Activated CD8-positive, alpha-beta T cell treated with anti-CD3 and anti-CD28 coated beads, Interleukin-2, amount 10 ng/mL, durations not matched to agents 7 days and 5 days (primary cell): ENCODE data around the gene DHRS2. TPM values are rescaled to one million over a fixed set of nuclear protein-coding genes. Genes with fewer than 3 reads are reported as not detected.
"Not testable (repeated sequence)": the region's sequence is repeated elsewhere in the genome, so short reads cannot be mapped to it uniquely, and the experiment has no call there.

Source experiments
- ATAC-seq: fragments of 150-1000 bp; cut with Tn5 transposase; one replicate; pipeline ENCODE4 v1.10.0; 2021; ENCODE audit warnings: moderate library complexity
- CTCF ChIA-PET: fragments of 350-600 bp; sonication (Branson Sonifier 250); formaldehyde crosslinking; loops from one replicate; lab custom pipeline; 2021; ENCODE audit warnings: antibody characterized with exemption; lab: Charles Lee
- POLR2A ChIA-PET: fragments of 350-600 bp; sonication (Branson Sonifier 250); formaldehyde crosslinking; loops from one replicate; lab custom pipeline; 2021; ENCODE audit warnings: antibody characterized with exemption; lab: Charles Lee
- DNase-seq: peaks from one replicate; pipeline ENCODE4 v3.0.0-alpha.2; 2020
- H3K27ac Mint-ChIP-seq: one replicate; pipeline ENCODE4 v1.8.0; 2021; ENCODE audit warnings: mild to moderate bottlenecking, mixed read lengths
- H3K27me3 Mint-ChIP-seq: one replicate; pipeline ENCODE4 v1.8.0; 2021; ENCODE audit warnings: low read depth, mixed read lengths
- H3K36me3 Mint-ChIP-seq: one replicate; pipeline ENCODE4 v1.8.0; 2021; ENCODE audit warnings: low read depth, mixed read lengths
- H3K4me1 Mint-ChIP-seq: one replicate; pipeline ENCODE4 v1.8.0; 2021; ENCODE audit warnings: low read depth, mixed read lengths
- H3K4me3 Mint-ChIP-seq: one replicate; pipeline ENCODE4 v1.8.0; 2021; ENCODE audit warnings: mild to moderate bottlenecking, mixed read lengths
- H3K9me3 Mint-ChIP-seq: one replicate; pipeline ENCODE4 v1.8.0; 2022; ENCODE audit warnings: mixed read lengths; ENCODE audit not compliant: insufficient read depth
- total RNA-seq, 2 experiments: library from RNA; stranded (reverse); gene quantifications; one replicate each; pipeline ENCODE4 v1.2.3, GENCODE V29; 2021

DHRS2 gene
- total RNA-seq, 2 experiments from 2014 or later = 0.24 to 0.44 TPM

DNA sequence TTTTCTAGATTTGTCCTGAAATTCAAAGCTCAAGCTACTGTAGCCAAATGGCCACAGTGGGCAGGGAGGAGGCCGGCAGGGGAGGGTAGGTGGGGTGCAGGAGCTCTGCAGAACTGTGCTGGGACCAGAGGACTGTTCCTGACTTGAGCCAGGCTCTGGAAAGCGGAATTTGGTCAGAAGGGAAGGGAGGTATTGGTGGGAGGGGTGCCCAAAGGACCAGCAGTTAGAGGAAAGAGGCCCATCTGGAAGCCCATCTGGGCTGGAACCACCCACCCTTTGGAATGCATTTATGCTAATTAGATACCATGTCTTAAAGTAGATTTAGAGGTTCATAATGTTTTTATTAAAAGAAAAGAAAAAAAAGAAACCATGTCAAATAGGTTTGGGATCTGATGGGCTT lies 33.1 kb upstream of the DHRS2 start:
- Mint-ChIP-seq H3K9me3 (no peaks in the 10 kb centered on the region), H3K4me1 (peaks cover 18% of the 10 kb centered on the region), H3K36me3 (no peaks in the 10 kb centered on the region), H3K27ac (no peak overlapping the region), H3K4me3 (no peak overlapping the region), H3K27me3 (no peaks in the 10 kb centered on the region)
- ChIA-PET POLR2A (no interaction called here), CTCF (interaction anchor here (1.3 kb wide), 1 partner anchor 10 kb away, joined by 3 read pairs; no protein-coding TSS in a partner anchor)
- DNase-seq (no peak), ATAC-seq (no peak)

DNA sequence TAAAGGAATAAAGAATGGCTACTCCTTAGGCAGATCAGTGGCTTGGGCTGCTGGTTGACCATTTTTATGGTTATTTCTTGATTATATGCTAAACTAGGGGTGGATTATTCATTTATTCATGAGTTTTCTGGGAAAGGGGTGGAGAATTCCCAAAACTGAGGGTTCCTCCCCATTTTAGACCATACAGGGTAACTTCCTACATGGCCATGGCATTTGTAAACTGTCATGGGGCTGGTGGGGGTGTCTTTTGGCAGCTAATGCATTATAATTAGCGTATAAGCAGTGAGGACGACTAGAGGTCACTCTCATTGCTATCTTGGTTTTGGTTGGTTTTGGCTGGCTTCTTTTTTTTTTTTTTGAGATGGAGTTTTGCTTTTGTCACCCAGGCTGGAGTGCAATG lies 32.0 kb upstream of the DHRS2 start:
- Mint-ChIP-seq H3K4me3 (no peak overlapping the region), H3K36me3 (peaks cover 5% of the 10 kb centered on the region), H3K9me3 (peaks cover 5% of the 10 kb centered on the region), H3K27me3 (no peaks in the 10 kb centered on the region), H3K27ac (no peak overlapping the region), H3K4me1 (peaks cover 23% of the 10 kb centered on the region)
- ChIA-PET CTCF (interaction anchor here (1.3 kb wide), 1 partner anchor 28 kb away, joined by 5 read pairs; no protein-coding TSS in a partner anchor), POLR2A (no interaction called here)
- DNase-seq (no peak), ATAC-seq (no peak)

DNA sequence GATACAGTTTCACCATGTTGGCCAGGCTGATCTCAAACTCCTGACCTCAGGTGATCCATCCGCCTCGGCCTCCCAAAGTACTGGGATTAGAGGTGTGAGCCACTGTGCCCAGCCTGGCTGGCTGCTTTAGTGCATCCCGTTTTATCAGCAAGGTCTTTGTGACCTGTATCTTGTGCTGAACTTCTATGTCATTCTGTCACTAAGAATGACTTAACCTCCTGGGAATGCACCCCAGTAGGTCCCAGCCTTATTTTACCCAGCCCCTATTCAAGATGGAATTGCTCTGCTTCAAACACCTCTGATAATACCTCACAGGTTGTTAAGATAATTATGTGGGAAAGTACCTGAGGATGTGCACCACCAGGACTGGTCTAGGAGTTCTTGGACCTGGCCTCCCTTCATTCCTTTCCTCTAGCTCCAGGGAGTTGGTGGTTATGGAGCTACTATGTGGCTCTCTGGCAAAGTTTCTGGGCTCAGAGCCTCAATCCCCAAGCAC lies 31.4 kb upstream of the DHRS2 start:
- no peak overlapping the region for H3K27ac Mint-ChIP-seq
- H3K4me3 Mint-ChIP-seq = no peak overlapping the region
- ATAC-seq (no peak), DNase-seq (no peak)
- peaks cover 9% of the 10 kb centered on the region for H3K36me3 Mint-ChIP-seq
- H3K27me3 Mint-ChIP-seq = no peaks in the 10 kb centered on the region
- peaks cover 7% of the 10 kb centered on the region for H3K9me3 Mint-ChIP-seq
- CTCF ChIA-PET = interaction anchor here (1.3 to 14.1 kb wide), 3 partner anchors 16 to 27 kb away, joined by 5 to 197 read pairs (median 23); no protein-coding TSS in a partner anchor
- peaks cover 29% of the 10 kb centered on the region for H3K4me1 Mint-ChIP-seq
- POLR2A ChIA-PET = no interaction called here

DNA sequence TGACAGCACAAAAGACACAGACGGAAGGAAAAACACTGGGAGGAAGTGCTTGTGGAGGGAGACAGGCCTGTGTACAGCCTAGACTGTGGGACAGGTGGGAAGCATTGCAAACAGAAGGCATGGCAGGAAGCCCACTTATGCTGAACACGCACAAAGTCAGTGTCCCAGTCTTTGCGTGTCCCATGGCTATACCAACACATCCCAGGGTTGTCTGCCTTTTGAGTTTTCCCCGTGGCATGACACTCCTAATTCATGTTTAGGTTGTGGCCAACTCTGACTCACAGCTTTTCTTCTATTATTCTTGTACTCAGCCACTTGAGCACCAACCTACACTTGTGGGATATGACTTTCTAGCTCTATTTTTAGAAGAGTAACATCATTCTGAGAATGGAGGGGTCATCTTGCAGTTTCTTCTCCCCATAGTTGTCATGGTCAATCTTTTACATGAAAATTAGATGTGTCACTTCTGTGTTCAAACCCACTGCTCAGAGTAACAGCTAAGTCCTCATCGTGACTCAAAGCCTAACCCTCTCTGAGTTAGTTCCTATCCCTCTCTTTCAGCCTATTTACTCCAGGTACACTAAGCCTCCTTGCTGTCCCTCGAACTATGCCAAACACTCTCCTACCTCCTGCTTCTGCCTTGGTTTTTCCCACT lies 30.1 kb upstream of the DHRS2 start:
- POLR2A ChIA-PET = no interaction called here

DNA sequence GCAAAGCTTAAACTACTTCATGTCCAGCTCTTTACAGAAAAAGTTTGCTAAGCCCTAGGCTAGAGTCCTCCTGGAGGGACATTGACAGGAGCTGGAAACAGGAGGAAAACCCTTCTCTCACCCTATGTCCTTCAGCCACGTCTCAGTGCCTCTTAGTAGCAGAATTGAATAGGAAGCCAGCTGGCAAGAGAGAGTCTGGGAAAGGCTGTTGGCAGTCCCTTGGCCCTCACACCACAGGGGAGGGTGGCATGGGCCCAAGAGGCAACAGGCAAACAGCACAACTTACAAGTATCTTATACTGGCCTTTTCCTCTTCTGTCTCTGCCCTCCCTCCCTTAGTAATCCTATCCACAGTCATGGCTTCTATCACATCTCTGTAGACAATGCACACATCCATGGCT lies 27.7 kb upstream of the DHRS2 start:
- CTCF ChIA-PET = interaction anchor here (1.2 to 14.1 kb wide), 4 partner anchors 11 to 24 kb away, joined by 3 to 197 read pairs (median 14); no protein-coding TSS in a partner anchor
- peaks cover 47% of the 10 kb centered on the region for H3K4me1 Mint-ChIP-seq
- no peak for DNase-seq

More for the DNA sequence above, 30.1 kb upstream of the DHRS2 start:
- no peaks in the 10 kb centered on the region for H3K27me3 Mint-ChIP-seq
- H3K27ac Mint-ChIP-seq = peak overlapping the region; percentile 13
- H3K36me3 Mint-ChIP-seq = peaks cover 14% of the 10 kb centered on the region
- ATAC-seq (no peak), DNase-seq (no peak)
- CTCF ChIA-PET = interaction anchor here (1.1 to 14.1 kb wide), 3 partner anchors 10 to 26 kb away, joined by 3 to 197 read pairs (median 23); no protein-coding TSS in a partner anchor
- H3K4me1 Mint-ChIP-seq = peaks cover 42% of the 10 kb centered on the region
- peaks cover 7% of the 10 kb centered on the region for H3K9me3 Mint-ChIP-seq
- H3K4me3 Mint-ChIP-seq = no peak overlapping the region

DNA sequence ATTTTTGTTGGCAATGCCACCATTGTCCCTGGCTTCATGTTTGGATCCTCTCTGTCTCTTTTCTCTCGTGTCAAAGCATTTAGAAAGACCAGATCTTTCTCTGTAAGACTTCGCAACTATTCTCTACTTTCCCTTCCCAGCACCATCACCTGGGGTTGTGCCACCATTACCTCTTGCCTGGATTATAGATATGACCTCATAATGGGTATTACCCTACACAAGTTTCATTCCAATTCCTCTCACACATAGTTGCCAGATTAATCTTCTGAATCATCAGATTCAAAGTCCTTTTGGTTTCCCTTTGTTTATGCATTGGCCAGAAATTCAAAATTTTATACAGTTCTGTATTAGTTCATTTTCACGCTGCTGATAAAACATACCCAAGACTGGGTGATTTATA lies 27.2 kb upstream of the DHRS2 start:
- peak overlapping the region; percentile 74 for H3K27ac Mint-ChIP-seq
- no peaks in the 10 kb centered on the region for H3K27me3 Mint-ChIP-seq
- DNase-seq (no peak), ATAC-seq (no peak)
- no peak overlapping the region for H3K4me3 Mint-ChIP-seq
- H3K9me3 Mint-ChIP-seq = peaks cover 7% of the 10 kb centered on the region
- H3K36me3 Mint-ChIP-seq = peaks cover 16% of the 10 kb centered on the region
- H3K4me1 Mint-ChIP-seq = peaks cover 47% of the 10 kb centered on the region
- ChIA-PET POLR2A (no interaction called here), CTCF (interaction anchor here (1.7 to 14.1 kb wide), 3 partner anchors 16 to 23 kb away, joined by 4 to 197 read pairs (median 23); no protein-coding TSS in a partner anchor)

More for the DNA sequence above, 27.7 kb upstream of the DHRS2 start:
- peaks cover 7% of the 10 kb centered on the region for H3K9me3 Mint-ChIP-seq
- no peak overlapping the region for H3K4me3 Mint-ChIP-seq
- ATAC-seq = no peak
- POLR2A ChIA-PET = interaction anchor here (0.7 kb wide), 1 partner anchor 27 kb away, joined by 3 read pairs; no protein-coding TSS in a partner anchor
- H3K36me3 Mint-ChIP-seq = peaks cover 16% of the 10 kb centered on the region
- no peak overlapping the region for H3K27ac Mint-ChIP-seq
- H3K27me3 Mint-ChIP-seq = no peaks in the 10 kb centered on the region

DNA sequence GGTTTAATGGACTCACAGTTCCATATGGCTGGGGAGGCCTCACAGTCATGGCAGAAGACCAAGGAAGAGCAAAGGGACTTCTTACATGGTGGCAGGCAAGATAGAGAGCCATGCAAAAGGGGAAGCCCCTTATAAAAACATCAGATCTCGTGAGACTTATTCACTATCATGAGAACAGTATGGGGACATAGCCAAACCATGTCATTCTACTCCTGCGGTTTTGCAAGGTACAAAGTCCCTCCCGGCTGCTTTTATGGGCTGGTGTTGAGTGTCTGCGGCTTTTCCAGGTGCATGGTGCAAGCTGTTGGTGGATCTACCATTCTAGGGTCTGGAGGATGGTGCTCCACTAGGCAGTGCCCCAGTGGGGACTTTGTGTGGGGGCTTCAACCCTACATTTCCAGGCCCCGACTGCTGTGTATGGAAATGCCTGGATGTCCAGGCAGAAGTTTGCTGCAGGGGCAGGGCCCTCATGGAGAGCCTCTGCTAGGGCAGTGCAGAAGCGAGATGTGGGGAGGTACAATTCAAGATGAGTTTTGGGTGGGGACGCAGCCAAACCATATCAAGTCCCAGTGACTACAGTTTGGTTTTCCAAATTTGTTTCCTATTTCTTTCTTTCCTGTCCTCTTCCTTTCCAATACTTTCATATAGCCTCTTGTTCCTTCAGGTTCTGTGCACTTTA lies 26.6 kb upstream of the DHRS2 start:
- ATAC-seq, H3K9me3 Mint-ChIP-seq, DNase-seq, H3K27me3 Mint-ChIP-seq: not testable (repeated sequence)
- Mint-ChIP-seq H3K27ac (peak overlapping the region; percentile 99), H3K36me3 (peaks cover 16% of the 10 kb centered on the region), H3K4me3 (peak overlapping the region; percentile 66), H3K4me1 (peaks cover 47% of the 10 kb centered on the region)
- POLR2A ChIA-PET = interaction anchor here (0.9 to 1.9 kb wide), 2 partner anchors 23 to 485 kb away, joined by 4 to 5 read pairs; no protein-coding TSS in a partner anchor
- CTCF ChIA-PET = interaction anchor here (1.1 to 14.1 kb wide), 6 partner anchors 8 to 321 kb away, joined by 4 to 197 read pairs (median 6); no protein-coding TSS in a partner anchor

DNA sequence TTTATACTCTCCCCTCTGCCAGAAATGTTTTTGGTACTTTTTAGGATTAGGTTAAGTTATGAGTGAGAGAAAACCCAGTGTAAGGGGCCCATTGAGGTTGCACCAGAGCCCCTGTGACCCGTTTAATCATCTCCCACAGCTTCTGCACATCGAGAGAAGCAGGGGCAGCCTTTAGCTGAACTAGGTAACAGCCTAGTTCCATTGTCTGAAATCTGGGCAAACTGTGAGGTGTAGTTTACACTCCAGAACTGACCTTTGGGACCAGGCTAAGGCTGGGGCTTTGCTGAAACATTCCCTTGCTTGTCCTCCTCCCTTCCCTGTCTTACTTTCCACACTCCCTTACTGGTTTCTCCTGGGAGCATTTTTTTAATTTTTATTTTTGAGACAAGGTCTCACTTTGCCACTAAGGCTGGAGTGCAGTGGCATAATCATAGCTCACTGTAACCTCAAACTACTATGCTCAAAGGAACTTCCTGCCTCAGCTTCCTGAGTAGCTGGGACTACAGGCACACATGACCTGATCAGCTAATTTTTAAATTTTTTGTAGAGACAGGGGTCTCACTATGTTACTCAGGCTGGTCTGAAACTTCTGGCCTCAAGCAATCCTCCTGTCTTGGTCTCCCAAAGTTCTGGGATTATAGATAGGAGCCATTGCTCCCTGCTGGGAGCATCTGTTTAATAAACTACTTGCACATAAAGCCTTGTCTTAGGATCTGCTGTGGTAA lies 25.9 kb upstream of the DHRS2 start:
- peaks cover 16% of the 10 kb centered on the region for H3K36me3 Mint-ChIP-seq
- ATAC-seq = peak; percentile 94
- ChIA-PET CTCF (interaction anchor here (0.6 to 14.1 kb wide), 12 partner anchors 9 to 320 kb away, joined by 3 to 197 read pairs (median 4); no protein-coding TSS in a partner anchor), POLR2A (interaction anchor here (0.9 to 1.9 kb wide), 4 partner anchors 22 to 820 kb away, joined by 3 to 5 read pairs (median 4); partner anchors contain the start of genes KHNYN and RNF31)
- H3K27ac Mint-ChIP-seq = peak overlapping the region; percentile 99
- peaks cover 7% of the 10 kb centered on the region for H3K9me3 Mint-ChIP-seq
- H3K4me1 Mint-ChIP-seq = peaks cover 47% of the 10 kb centered on the region
- H3K27me3 Mint-ChIP-seq = no peaks in the 10 kb centered on the region
- peak; percentile 49 for DNase-seq
- peak overlapping the region; percentile 66 for H3K4me3 Mint-ChIP-seq

DNA sequence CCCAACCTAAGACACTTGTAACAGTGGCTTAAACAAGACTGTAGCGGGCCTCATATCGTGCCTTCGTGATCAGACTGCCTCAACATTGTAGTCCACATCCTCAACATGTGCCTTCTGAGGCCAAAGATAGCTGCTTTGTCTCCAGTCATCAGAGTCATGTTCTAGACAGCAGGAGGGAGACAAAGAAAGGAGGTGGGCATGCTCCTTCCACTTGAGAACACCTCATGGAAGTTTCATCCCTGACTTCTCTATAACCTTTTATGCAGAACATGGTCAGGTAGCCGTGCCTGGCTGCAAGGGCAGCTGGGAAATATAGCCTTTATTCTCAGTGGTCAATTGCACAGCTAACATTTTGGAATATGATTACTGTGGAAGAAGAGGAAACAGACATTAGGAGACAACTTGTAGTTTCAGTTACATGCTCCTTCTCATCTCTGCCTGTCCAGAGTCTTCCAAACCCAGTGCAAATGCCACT lies 25.3 kb upstream of the DHRS2 start:
- Mint-ChIP-seq H3K27me3 (no peaks in the 10 kb centered on the region), H3K4me3 (peak overlapping the region; percentile 66), H3K36me3 (peaks cover 16% of the 10 kb centered on the region), H3K27ac (peak overlapping the region; percentile 99), H3K4me1 (peaks cover 42% of the 10 kb centered on the region), H3K9me3 (peaks cover 7% of the 10 kb centered on the region)
- peak; percentile 56 for DNase-seq
- ChIA-PET POLR2A (interaction anchor here (1.0 to 1.9 kb wide), 3 partner anchors 22 to 819 kb away, joined by 3 to 5 read pairs (median 5); partner anchors contain the start of genes KHNYN and RNF31), CTCF (interaction anchor here (0.6 to 14.1 kb wide), 14 partner anchors 10 to 326 kb away, joined by 3 to 197 read pairs (median 3); partner anchors contain the start of gene AP1G2)
- ATAC-seq = peak; percentile 70

DNA sequence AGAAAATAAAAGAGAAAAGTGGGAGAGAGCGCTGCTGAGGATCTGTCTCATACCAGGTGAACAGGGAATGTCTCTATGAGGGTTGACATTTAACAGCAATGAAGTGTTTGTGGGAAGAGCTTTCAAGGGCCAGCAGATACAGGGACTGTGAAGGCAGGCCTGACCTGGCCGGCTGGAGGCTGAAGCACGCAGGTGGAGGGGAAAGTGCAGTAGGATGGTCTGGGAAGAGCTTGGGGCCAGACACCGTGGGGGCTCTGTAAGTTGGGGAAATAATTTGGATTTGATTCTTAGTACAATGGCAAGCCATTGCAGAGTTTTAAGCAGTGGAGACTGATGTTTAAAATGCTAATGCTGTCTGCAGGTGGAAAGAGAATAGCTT lies 23.8 kb upstream of the DHRS2 start:
- H3K36me3 Mint-ChIP-seq = peaks cover 16% of the 10 kb centered on the region
- H3K27me3 Mint-ChIP-seq = no peaks in the 10 kb centered on the region
- peaks cover 29% of the 10 kb centered on the region for H3K4me1 Mint-ChIP-seq
- H3K4me3 Mint-ChIP-seq = no peak overlapping the region
- POLR2A ChIA-PET = no interaction called here
- ATAC-seq = no peak
- DNase-seq = no peak
- CTCF ChIA-PET = interaction anchor here (1.0 to 14.1 kb wide), 5 partner anchors 14 to 53 kb away, joined by 3 to 197 read pairs (median 4); partner anchors contain the start of gene AP1G2
- H3K9me3 Mint-ChIP-seq = peaks cover 7% of the 10 kb centered on the region
- H3K27ac Mint-ChIP-seq = no peak overlapping the region
